ENCODE results near the gene CA12.
A peak's percentile ranks its signal among the peaks of the same experiment; 100 is the strongest.

CA12 gene

GRCh38 chr15:63389902-63390670 lies 8.4 kb upstream of the CA12 start:
- Histone ChIP-seq H3K9me3 (ENCODE audit: control insufficient read depth in 1 of 2, low read length in 2 of 2) (no peaks in the 10 kb centered on the region), H3K36me3 (ENCODE audit: control insufficient read depth in 1 of 2, insufficient read depth in 2 of 2, low read length in 2 of 2) (no peaks in the 10 kb centered on the region), H3K9ac (ENCODE audit: low read depth in 1 of 2, low read length in 2 of 2) (no peak overlapping the region), H3K4me1 (ENCODE audit: control insufficient read depth in 1 of 2, insufficient read depth in 2 of 2, low read length in 2 of 2) (peaks cover 11 to 15% of the 10 kb centered on the region in 2 donors), H3K4me3 (ENCODE audit: low read depth in 1 of 2, low read length in 2 of 2) (no peak overlapping the region), H3K27me3 (ENCODE audit: control insufficient read depth in 1 of 2, insufficient read depth in 2 of 2, low read length in 2 of 2) (no peaks in the 10 kb centered on the region), H3K27ac (ENCODE audit: low read depth, low read length) (peak overlapping the region; percentile 5)

GRCh38 chr15:63388511-63388910 lies 6.9 kb upstream of the CA12 start:
- Histone ChIP-seq H3K36me3 (ENCODE audit: control insufficient read depth in 1 of 2, insufficient read depth in 2 of 2, low read length in 2 of 2) (no peaks in the 10 kb centered on the region), H3K27me3 (ENCODE audit: control insufficient read depth in 1 of 2, insufficient read depth in 2 of 2, low read length in 2 of 2) (no peaks in the 10 kb centered on the region), H3K9me3 (ENCODE audit: control insufficient read depth in 1 of 2, low read length in 2 of 2) (no peaks in the 10 kb centered on the region), H3K9ac (ENCODE audit: low read depth in 1 of 2, low read length in 2 of 2) (no peak overlapping the region), H3K4me1 (ENCODE audit: control insufficient read depth in 1 of 2, insufficient read depth in 2 of 2, low read length in 2 of 2) (peaks cover 11 to 15% of the 10 kb centered on the region in 2 donors), H3K4me3 (ENCODE audit: low read depth in 1 of 2, low read length in 2 of 2) (no peak overlapping the region), H3K27ac (ENCODE audit: low read depth, low read length) (no peak overlapping the region)

- H3K9ac ChIP-seq (ENCODE audit: low read depth in 1 of 2, low read length in 2 of 2) = no peak overlapping the region
- H3K27ac ChIP-seq (ENCODE audit: low read depth, low read length) = no peak overlapping the region
- H3K4me3 ChIP-seq (ENCODE audit: low read depth in 1 of 2, low read length in 2 of 2) = no peak overlapping the region
- H3K4me1 ChIP-seq (ENCODE audit: control insufficient read depth in 1 of 2, insufficient read depth in 2 of 2, low read length in 2 of 2) = peaks cover 11 to 15% of the 10 kb centered on the region in 2 donors
- peaks cover 0 to 4% of the 10 kb centered on the region in 2 donors for H3K27me3 ChIP-seq (ENCODE audit: control insufficient read depth in 1 of 2, insufficient read depth in 2 of 2, low read length in 2 of 2)
- no peaks in the 10 kb centered on the region for H3K9me3 ChIP-seq (ENCODE audit: control insufficient read depth in 1 of 2, low read length in 2 of 2)
- no peaks in the 10 kb centered on the region for H3K36me3 ChIP-seq (ENCODE audit: control insufficient read depth in 1 of 2, insufficient read depth in 2 of 2, low read length in 2 of 2)
Observed at GRCh38 chr15:63387748-63388493, 6.3 kb upstream of the CA12 start.

GRCh38 chr15:63385911-63386531 lies 4.4 kb upstream of the CA12 start:
- Histone ChIP-seq H3K4me3 (ENCODE audit: low read depth in 1 of 2, low read length in 2 of 2) (no peak overlapping the region), H3K27me3 (ENCODE audit: control insufficient read depth in 1 of 2, insufficient read depth in 2 of 2, low read length in 2 of 2) (peaks cover 0 to 12% of the 10 kb centered on the region in 2 donors), H3K4me1 (ENCODE audit: control insufficient read depth in 1 of 2, insufficient read depth in 2 of 2, low read length in 2 of 2) (peaks cover 20% of the 10 kb centered on the region in 2 donors), H3K9me3 (ENCODE audit: control insufficient read depth in 1 of 2, low read length in 2 of 2) (no peaks in the 10 kb centered on the region), H3K9ac (ENCODE audit: low read depth in 1 of 2, low read length in 2 of 2) (no peak overlapping the region), H3K27ac (ENCODE audit: low read depth, low read length) (no peak overlapping the region), H3K36me3 (ENCODE audit: control insufficient read depth in 1 of 2, insufficient read depth in 2 of 2, low read length in 2 of 2) (no peaks in the 10 kb centered on the region)

GRCh38 chr15:63384906-63385305 lies 3.3 kb upstream of the CA12 start:
- Histone ChIP-seq H3K27me3 (ENCODE audit: control insufficient read depth in 1 of 2, insufficient read depth in 2 of 2, low read length in 2 of 2) (peaks cover 7 to 17% of the 10 kb centered on the region in 2 donors), H3K9ac (ENCODE audit: low read depth in 1 of 2, low read length in 2 of 2) (no peak overlapping the region), H3K36me3 (ENCODE audit: control insufficient read depth in 1 of 2, insufficient read depth in 2 of 2, low read length in 2 of 2) (no peaks in the 10 kb centered on the region), H3K4me3 (ENCODE audit: low read depth in 1 of 2, low read length in 2 of 2) (no peak overlapping the region), H3K4me1 (ENCODE audit: control insufficient read depth in 1 of 2, insufficient read depth in 2 of 2, low read length in 2 of 2) (peaks cover 22% of the 10 kb centered on the region in 2 donors), H3K27ac (ENCODE audit: low read depth, low read length) (no peak overlapping the region), H3K9me3 (ENCODE audit: control insufficient read depth in 1 of 2, low read length in 2 of 2) (no peaks in the 10 kb centered on the region)

- H3K4me1 ChIP-seq (ENCODE audit: control insufficient read depth in 1 of 2, insufficient read depth in 2 of 2, low read length in 2 of 2) = peaks cover 20 to 24% of the 10 kb centered on the region in 2 donors
Observed at GRCh38 chr15:63382966-63383710, 1.5 kb upstream of the CA12 start.

GRCh38 chr15:63380808-63381282 lies 801 bp downstream of the CA12 start:
- H3K9ac ChIP-seq (ENCODE audit: low read depth in 1 of 2, low read length in 2 of 2) = no peak overlapping the region
- H3K4me3 ChIP-seq (ENCODE audit: low read depth in 1 of 2, low read length in 2 of 2) = peak overlapping the region; percentile 63 to 64
- peaks cover 7 to 17% of the 10 kb centered on the region in 2 donors for H3K27me3 ChIP-seq (ENCODE audit: control insufficient read depth in 1 of 2, insufficient read depth in 2 of 2, low read length in 2 of 2)
- H3K9me3 ChIP-seq (ENCODE audit: control insufficient read depth in 1 of 2, low read length in 2 of 2) = no peaks in the 10 kb centered on the region
- H3K36me3 ChIP-seq (ENCODE audit: control insufficient read depth in 1 of 2, insufficient read depth in 2 of 2, low read length in 2 of 2) = no peaks in the 10 kb centered on the region
- H3K4me1 ChIP-seq (ENCODE audit: control insufficient read depth in 1 of 2, insufficient read depth in 2 of 2, low read length in 2 of 2) = peaks cover 20 to 24% of the 10 kb centered on the region in 2 donors
- no peak overlapping the region for H3K27ac ChIP-seq (ENCODE audit: low read depth, low read length)

More at GRCh38 chr15:63382966-63383710, 1.5 kb upstream of the CA12 start:
- no peaks in the 10 kb centered on the region for H3K9me3 ChIP-seq (ENCODE audit: control insufficient read depth in 1 of 2, low read length in 2 of 2)
- H3K27me3 ChIP-seq (ENCODE audit: control insufficient read depth in 1 of 2, insufficient read depth in 2 of 2, low read length in 2 of 2) = peaks cover 7 to 17% of the 10 kb centered on the region in 2 donors
- H3K9ac ChIP-seq (ENCODE audit: low read depth in 1 of 2, low read length in 2 of 2) = no peak overlapping the region
- no peaks in the 10 kb centered on the region for H3K36me3 ChIP-seq (ENCODE audit: control insufficient read depth in 1 of 2, insufficient read depth in 2 of 2, low read length in 2 of 2)
- H3K27ac ChIP-seq (ENCODE audit: low read depth, low read length) = no peak overlapping the region
- H3K4me3 ChIP-seq (ENCODE audit: low read depth in 1 of 2, low read length in 2 of 2) = no peak overlapping the region

GRCh38 chr15:63380151-63380807 lies 1.4 kb downstream of the CA12 start:
- no peaks in the 10 kb centered on the region for H3K36me3 ChIP-seq (ENCODE audit: control insufficient read depth in 1 of 2, insufficient read depth in 2 of 2, low read length in 2 of 2)
- H3K27me3 ChIP-seq (ENCODE audit: control insufficient read depth in 1 of 2, insufficient read depth in 2 of 2, low read length in 2 of 2) = peaks cover 7 to 17% of the 10 kb centered on the region in 2 donors
- H3K9me3 ChIP-seq (ENCODE audit: control insufficient read depth in 1 of 2, low read length in 2 of 2) = no peaks in the 10 kb centered on the region
- H3K4me1 ChIP-seq (ENCODE audit: control insufficient read depth in 1 of 2, insufficient read depth in 2 of 2, low read length in 2 of 2) = peaks cover 20 to 24% of the 10 kb centered on the region in 2 donors
- H3K9ac ChIP-seq (ENCODE audit: low read depth in 1 of 2, low read length in 2 of 2) = no peak overlapping the region
- H3K27ac ChIP-seq (ENCODE audit: low read depth, low read length) = peak overlapping the region; percentile 33
- H3K4me3 ChIP-seq (ENCODE audit: low read depth in 1 of 2, low read length in 2 of 2) = no peak overlapping the region

- peaks cover 7 to 17% of the 10 kb centered on the region in 2 donors for H3K27me3 ChIP-seq (ENCODE audit: control insufficient read depth in 1 of 2, insufficient read depth in 2 of 2, low read length in 2 of 2)
- no peaks in the 10 kb centered on the region for H3K36me3 ChIP-seq (ENCODE audit: control insufficient read depth in 1 of 2, insufficient read depth in 2 of 2, low read length in 2 of 2)
- H3K4me1 ChIP-seq (ENCODE audit: control insufficient read depth in 1 of 2, insufficient read depth in 2 of 2, low read length in 2 of 2) = peaks cover 20 to 31% of the 10 kb centered on the region in 2 donors
- peak overlapping the region; percentile 33 for H3K27ac ChIP-seq (ENCODE audit: low read depth, low read length)
- no peaks in the 10 kb centered on the region for H3K9me3 ChIP-seq (ENCODE audit: control insufficient read depth in 1 of 2, low read length in 2 of 2)
- peak overlapping the region in 1 of 2 donors; percentile 40 for H3K9ac ChIP-seq (ENCODE audit: low read depth in 1 of 2, low read length in 2 of 2)
- H3K4me3 ChIP-seq (ENCODE audit: low read depth in 1 of 2, low read length in 2 of 2) = no peak overlapping the region
Observed at GRCh38 chr15:63379492-63380150, 2.0 kb downstream of the CA12 start.
